Suprapubic skin (tissue), 4 donors: ENCODE measurements around the gene ZNF575. TPM values are rescaled to one million over a fixed set of nuclear protein-coding genes. Genes with fewer than 3 reads are reported as not detected.

Experiments used
- DNase-seq, 2 donors: peaks; one replicate each; pipeline ENCODE4 v3.0.0-alpha.2; 2019; ENCODE audit warnings: low spot score in 2 of 2
- H3K27ac ChIP-seq: fragments of 200-600 bp; sonication (generic); one replicate; pipeline ENCODE4 v1.5.1; 2019
- H3K27me3 ChIP-seq: fragments of 200-600 bp; sonication (generic); one replicate; pipeline ENCODE4 v1.5.1; 2019
- H3K36me3 ChIP-seq: fragments of 200-600 bp; sonication (generic); one replicate; pipeline ENCODE4 v1.5.1; 2019
- H3K4me1 ChIP-seq: fragments of 200-600 bp; sonication (generic); one replicate; pipeline ENCODE4 v1.5.1; 2019
- H3K4me3 ChIP-seq: fragments of 200-600 bp; sonication (generic); one replicate; pipeline ENCODE4 v1.5.1; 2019; ENCODE audit warnings: mild to moderate bottlenecking
- H3K9me3 ChIP-seq: fragments of 200-600 bp; sonication (generic); one replicate; pipeline ENCODE4 v1.5.1; 2019
- CTCF ChIP-seq, 2 donors: fragments of 200-600 bp in 1 of 2; fragments of 450-650 bp in 1 of 2; sonication (generic) in 1 of 2; IDR thresholded peaks; one replicate each; pipeline ENCODE4 v1.5.1; 2016 to 2019; ENCODE audit warnings: antibody characterized with exemption in 2 of 2, mild to moderate bottlenecking in 1 of 2, moderate library complexity in 1 of 2
- EP300 ChIP-seq: sonication (generic); formaldehyde crosslinking; IDR thresholded peaks from one replicate; pipeline ENCODE4 v1.6.1; 2017; ENCODE audit warnings: antibody characterized with exemption
- POLR2A ChIP-seq, 2 donors: fragments of 450-650 bp; IDR thresholded peaks; one replicate each; pipeline ENCODE4 v1.6.1; 2017; ENCODE audit warnings: antibody characterized with exemption in 2 of 2, mild to moderate bottlenecking in 2 of 2, moderate library complexity in 2 of 2
- POLR2AphosphoS5 ChIP-seq, 3 donors: sonication (generic); formaldehyde crosslinking; IDR thresholded peaks; one replicate each; pipeline ENCODE4 v1.6.1; 2017; ENCODE audit warnings: antibody characterized with exemption in 3 of 3
- WGBS: methylation state at CpG from one replicate; pipeline ENCODE4 v1.1.5; 2018; 5-methylcytosine and 5-hydroxymethylcytosine counted together
- total RNA-seq, 4 donors: library from RNA; depleted of rRNA; stranded (reverse); fragments of >200 nt; gene quantifications; one replicate each; pipeline ENCODE4 v1.1.0, GENCODE V29; 2016

Gene ZNF575
- total RNA-seq, 4 donors from 2014 or later = 0.52 to 2.4 (median 0.92) TPM

DNA sequence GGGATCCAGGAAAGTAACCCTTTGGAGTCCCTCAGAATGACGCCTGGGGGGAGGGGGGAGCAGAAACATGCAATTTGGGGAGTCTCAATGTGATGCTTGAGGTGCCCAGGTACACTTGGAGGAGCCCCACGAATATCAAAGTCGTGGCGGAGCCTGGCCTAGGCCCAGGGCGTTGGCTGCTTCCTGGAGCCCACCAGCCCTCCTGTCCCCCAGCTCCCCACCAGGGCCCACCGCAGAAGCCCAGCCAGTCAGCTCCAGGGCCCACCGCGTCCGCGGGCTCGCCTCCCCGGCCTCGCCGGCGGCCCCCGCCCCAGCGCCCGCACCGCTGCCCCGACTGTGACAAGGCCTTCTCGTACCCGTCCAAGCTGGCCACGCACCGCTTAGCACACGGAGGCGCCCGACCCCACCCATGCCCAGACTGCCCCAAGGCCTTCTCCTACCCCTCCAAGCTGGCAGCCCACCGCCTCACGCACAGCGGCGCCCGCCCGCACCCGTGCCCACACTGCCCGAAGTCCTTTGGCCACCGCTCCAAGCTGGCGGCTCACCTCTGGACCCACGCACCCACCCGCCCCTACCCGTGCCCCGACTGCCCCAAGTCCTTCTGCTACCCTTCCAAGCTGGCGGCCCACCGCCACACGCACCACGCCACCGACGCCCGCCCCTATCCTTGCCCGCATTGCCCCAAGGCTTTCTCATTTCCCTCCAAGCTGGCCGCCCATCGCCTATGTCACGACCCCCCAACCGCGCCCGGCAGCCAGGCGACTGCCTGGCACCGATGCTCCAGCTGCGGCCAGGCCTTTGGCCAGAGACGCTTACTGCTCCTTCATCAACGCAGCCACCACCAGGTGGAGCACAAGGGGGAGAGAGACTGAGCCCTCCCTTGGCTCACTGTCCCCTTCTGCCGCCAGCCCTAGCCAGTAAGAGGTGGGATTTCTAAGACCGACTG, 2.1 kb downstream of the ZNF575 start:
- no peak overlapping the region for H3K4me3 ChIP-seq
- peaks cover 29% of the 10 kb centered on the region for H3K36me3 ChIP-seq
- no peaks in the 10 kb centered on the region for H3K9me3 ChIP-seq
- H3K27me3 ChIP-seq = no peaks in the 10 kb centered on the region
- H3K4me1 ChIP-seq = peaks cover 33% of the 10 kb centered on the region
- TF ChIP-seq POLR2A (IDR thresholded peaks at IDR 0.05) (no peak), CTCF (IDR thresholded peaks at IDR 0.05) (peak; percentile 8 to 44)
- WGBS = 72% methylated on average over 60 of the region's 62 CpGs
- peak overlapping the region; percentile 22 for H3K27ac ChIP-seq
- DNase-seq = peak in 1 of 2 donors; percentile 78

DNA sequence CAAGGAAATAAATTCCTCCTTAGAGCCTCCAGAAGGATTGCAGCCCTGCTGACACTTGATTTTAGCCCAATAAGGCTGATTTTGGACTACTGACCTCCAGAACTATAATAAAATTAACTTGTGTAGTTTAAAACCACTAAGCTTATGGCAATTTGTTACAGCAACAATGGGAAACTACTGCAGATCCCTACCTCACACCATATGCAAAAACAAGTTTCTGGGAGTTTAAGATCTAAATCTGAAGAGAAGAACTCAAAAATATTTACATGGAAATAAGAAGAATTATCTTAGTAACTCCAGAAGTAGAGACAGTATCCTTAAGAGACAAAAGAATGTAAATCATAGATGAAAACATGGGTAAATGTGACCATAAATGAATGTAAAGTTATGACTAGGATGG, 5.9 kb downstream of the ZNF575 start:
- Histone ChIP-seq H3K9me3 (no peaks in the 10 kb centered on the region), H3K36me3 (peaks cover 67% of the 10 kb centered on the region), H3K4me1 (peaks cover 15% of the 10 kb centered on the region), H3K27me3 (no peaks in the 10 kb centered on the region), H3K4me3 (no peak overlapping the region), H3K27ac (no peak overlapping the region)
- no peak for TF ChIP-seq EP300
- no peak for TF ChIP-seq POLR2AphosphoS5 (IDR thresholded peaks at IDR 0.05)
- TF ChIP-seq CTCF (IDR thresholded peaks at IDR 0.05) = no peak
- no peak for TF ChIP-seq POLR2A (IDR thresholded peaks at IDR 0.05)
- no peak for DNase-seq

DNA sequence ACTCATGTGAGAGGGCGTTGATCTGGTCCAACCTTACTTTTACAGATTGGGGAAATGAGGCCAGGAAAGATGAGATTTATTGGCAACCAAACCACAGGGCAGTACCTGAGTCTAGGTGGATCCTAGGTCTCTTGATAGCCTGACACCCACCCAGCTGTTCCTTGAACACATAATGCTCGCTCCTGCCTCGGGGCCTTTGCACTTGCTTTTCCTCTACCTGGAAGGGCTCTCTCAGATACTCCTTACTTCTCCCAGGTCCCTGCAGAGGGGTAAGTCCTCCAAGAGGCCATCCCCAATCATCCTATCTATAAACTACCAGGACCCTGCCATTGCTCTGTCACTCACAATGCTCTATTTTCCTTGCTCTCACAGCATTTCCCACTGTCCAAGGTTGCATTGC, 7.4 kb downstream of the ZNF575 start:
- no peak for DNase-seq
- peaks cover 3% of the 10 kb centered on the region for H3K4me1 ChIP-seq
- H3K27ac ChIP-seq = no peak overlapping the region
- no peaks in the 10 kb centered on the region for H3K9me3 ChIP-seq
- peaks cover 81% of the 10 kb centered on the region for H3K36me3 ChIP-seq
- H3K4me3 ChIP-seq = no peak overlapping the region
- 100% methylated on average over 3 of the region's 3 CpGs for WGBS
- no peaks in the 10 kb centered on the region for H3K27me3 ChIP-seq
- no peak for TF ChIP-seq POLR2AphosphoS5 (IDR thresholded peaks at IDR 0.05)
- TF ChIP-seq EP300 = no peak
- no peak for TF ChIP-seq CTCF (IDR thresholded peaks at IDR 0.05)
- TF ChIP-seq POLR2A (IDR thresholded peaks at IDR 0.05) = no peak

GRCh38 chr19:43541920-43542650, 9.1 kb downstream of the ZNF575 start:
- TF ChIP-seq EP300 (no peak), POLR2A (IDR thresholded peaks at IDR 0.05) (no peak), CTCF (IDR thresholded peaks at IDR 0.05) (no peak), POLR2AphosphoS5 (IDR thresholded peaks at IDR 0.05) (no peak)

GRCh38 chr19:43544077-43544476, 11.1 kb downstream of the ZNF575 start:
- WGBS = 96% methylated on average over 8 of the region's 9 CpGs
- H3K27ac ChIP-seq = no peak overlapping the region
- H3K36me3 ChIP-seq = peaks cover 78% of the 10 kb centered on the region
- H3K4me1 ChIP-seq = no peaks in the 10 kb centered on the region
- H3K9me3 ChIP-seq = no peaks in the 10 kb centered on the region
- no peak for DNase-seq
- H3K27me3 ChIP-seq = no peaks in the 10 kb centered on the region
- TF ChIP-seq POLR2A (IDR thresholded peaks at IDR 0.05) = no peak
- no peak for TF ChIP-seq EP300
- no peak for TF ChIP-seq POLR2AphosphoS5 (IDR thresholded peaks at IDR 0.05)
- TF ChIP-seq CTCF (IDR thresholded peaks at IDR 0.05) = no peak
- no peak overlapping the region for H3K4me3 ChIP-seq

More at GRCh38 chr19:43541920-43542650, 9.1 kb downstream of the ZNF575 start:
- H3K27me3 ChIP-seq = no peaks in the 10 kb centered on the region
- H3K4me3 ChIP-seq = no peak overlapping the region
- no peak overlapping the region for H3K27ac ChIP-seq
- 95% methylated on average over 5 of the region's 5 CpGs for WGBS
- no peak for DNase-seq
- no peaks in the 10 kb centered on the region for H3K9me3 ChIP-seq
- H3K36me3 ChIP-seq = peaks cover 94% of the 10 kb centered on the region
- no peaks in the 10 kb centered on the region for H3K4me1 ChIP-seq
